ENCODE results near the gene FAM20A. TPM values are rescaled to one million over a fixed set of nuclear protein-coding genes. Genes with fewer than 3 reads are reported as not detected.

Gene FAM20A
- total RNA-seq, 4 donors from 2014 or later, result 0.78 to 6.4 (median 4.7) TPM

DNA sequence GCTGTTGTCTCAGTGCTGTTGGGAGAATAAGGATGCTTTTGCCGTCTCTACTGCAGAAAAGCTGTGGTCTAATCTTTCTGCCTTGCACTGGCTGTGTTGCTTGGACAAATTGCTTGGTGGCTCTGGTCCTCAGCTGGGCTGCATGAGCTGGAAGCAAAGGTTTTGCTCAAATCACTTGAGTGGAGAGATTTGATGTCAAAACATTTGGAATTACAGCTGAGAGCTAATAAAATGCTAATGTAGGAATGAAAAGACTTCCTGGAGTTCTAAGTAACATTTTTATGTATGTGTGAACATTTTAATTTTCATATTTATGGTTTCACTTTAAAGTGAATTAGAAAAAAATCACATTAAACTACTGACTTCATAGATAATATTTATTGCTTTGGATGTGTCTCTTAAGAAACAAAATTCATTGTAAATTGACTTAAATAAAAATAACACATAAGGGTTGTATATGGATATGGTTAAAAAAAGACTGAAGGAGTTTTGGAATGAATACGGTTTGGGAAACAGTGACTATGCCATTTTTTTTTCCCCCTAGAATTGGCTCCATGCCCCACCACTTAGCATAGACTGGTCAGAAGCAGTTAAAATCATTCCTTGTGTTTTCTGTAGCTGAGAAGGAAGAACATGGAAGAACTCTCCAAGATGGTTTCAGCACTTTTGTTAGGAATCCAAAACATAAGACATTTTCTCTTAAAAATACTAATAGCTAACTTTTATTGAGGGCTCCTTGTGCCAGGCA, 39.2 kb upstream of the FAM20A start:
- Histone ChIP-seq H3K27me3 (no peaks in the 10 kb centered on the region), H3K36me3 (no peaks in the 10 kb centered on the region), H3K27ac (no peak overlapping the region), H3K4me3 (no peak overlapping the region), H3K4me1 (no peaks in the 10 kb centered on the region), H3K9me3 (no peaks in the 10 kb centered on the region)
- WGBS, result 43% methylated on average over 2 of the region's 2 CpGs
- no peak for DNase-seq (ENCODE audit: low spot score in 2 of 2)
- TF ChIP-seq POLR2A (IDR thresholded peaks at IDR 0.05), result no peak
- TF ChIP-seq, protein P1, sequence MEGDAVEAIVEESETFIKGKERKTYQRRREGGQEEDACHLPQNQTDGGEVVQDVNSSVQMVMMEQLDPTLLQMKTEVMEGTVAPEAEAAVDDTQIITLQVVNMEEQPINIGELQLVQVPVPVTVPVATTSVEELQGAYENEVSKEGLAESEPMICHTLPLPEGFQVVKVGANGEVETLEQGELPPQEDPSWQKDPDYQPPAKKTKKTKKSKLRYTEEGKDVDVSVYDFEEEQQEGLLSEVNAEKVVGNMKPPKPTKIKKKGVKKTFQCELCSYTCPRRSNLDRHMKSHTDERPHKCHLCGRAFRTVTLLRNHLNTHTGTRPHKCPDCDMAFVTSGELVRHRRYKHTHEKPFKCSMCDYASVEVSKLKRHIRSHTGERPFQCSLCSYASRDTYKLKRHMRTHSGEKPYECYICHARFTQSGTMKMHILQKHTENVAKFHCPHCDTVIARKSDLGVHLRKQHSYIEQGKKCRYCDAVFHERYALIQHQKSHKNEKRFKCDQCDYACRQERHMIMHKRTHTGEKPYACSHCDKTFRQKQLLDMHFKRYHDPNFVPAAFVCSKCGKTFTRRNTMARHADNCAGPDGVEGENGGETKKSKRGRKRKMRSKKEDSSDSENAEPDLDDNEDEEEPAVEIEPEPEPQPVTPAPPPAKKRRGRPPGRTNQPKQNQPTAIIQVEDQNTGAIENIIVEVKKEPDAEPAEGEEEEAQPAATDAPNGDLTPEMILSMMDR (IDR thresholded peaks at IDR 0.05), result no peak
- no peak for TF ChIP-seq EP300 (IDR thresholded peaks at IDR 0.05)
- TF ChIP-seq POLR2AphosphoS5 (IDR thresholded peaks at IDR 0.05), result no peak

DNA sequence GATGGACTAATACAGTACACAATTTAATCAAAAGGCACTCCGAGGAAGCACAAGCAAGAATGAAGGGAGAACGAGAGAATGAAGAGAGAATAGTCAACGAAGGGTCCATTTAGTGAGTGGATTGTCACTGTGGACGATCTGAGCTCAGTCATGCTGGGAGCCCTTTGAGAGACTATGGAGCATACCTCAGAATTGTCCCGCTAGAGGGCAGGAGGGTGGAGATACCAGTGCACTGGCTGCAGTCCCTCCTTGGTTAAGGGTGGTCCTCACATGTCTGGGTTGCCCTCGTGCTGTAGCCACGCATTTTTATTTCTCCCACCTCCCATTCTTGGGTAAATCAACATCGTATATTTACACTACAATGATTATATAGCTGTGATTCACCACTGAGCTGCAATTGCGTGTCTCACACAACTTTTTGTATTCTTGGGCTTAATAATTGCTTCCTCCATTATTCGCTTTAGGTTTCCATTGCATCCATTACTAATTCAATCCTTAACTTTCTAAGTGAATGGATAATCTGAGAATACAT, 33.2 kb upstream of the FAM20A start:
- TF ChIP-seq EP300 (IDR thresholded peaks at IDR 0.05), result no peak
- no peak for TF ChIP-seq POLR2AphosphoS5 (IDR thresholded peaks at IDR 0.05)
- TF ChIP-seq POLR2A (IDR thresholded peaks at IDR 0.05), result no peak
- TF ChIP-seq, protein P1 (IDR thresholded peaks at IDR 0.05), result no peak
- H3K4me1 ChIP-seq, result no peaks in the 10 kb centered on the region
- DNase-seq (ENCODE audit: low spot score in 2 of 2), result no peak
- WGBS, result 74% methylated on average over 10 of the region's 10 CpGs
- no peaks in the 10 kb centered on the region for H3K36me3 ChIP-seq
- H3K27me3 ChIP-seq, result no peaks in the 10 kb centered on the region
- no peak overlapping the region for H3K4me3 ChIP-seq
- H3K27ac ChIP-seq, result no peak overlapping the region
- H3K9me3 ChIP-seq, result no peaks in the 10 kb centered on the region

DNA sequence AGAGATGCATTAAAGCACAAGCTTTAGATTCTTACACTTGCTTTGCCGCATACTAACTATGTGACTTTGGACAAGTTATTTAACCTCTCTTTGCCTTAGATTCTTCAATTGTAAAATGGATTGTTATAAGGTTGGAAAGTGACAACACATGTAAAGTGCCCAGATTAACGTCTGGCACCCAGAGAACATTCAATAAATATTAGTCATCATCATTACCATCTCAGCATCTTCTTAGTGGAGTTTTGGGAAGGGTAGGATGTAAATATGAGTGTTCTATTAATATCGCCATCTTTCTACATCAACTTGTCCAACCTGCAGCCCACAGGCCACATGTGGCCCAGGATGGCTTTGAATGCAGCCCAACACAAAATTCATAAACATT, 27.4 kb upstream of the FAM20A start:
- Histone ChIP-seq H3K9me3 (no peaks in the 10 kb centered on the region), H3K27ac (no peak overlapping the region), H3K4me1 (peaks cover 4% of the 10 kb centered on the region), H3K27me3 (no peaks in the 10 kb centered on the region), H3K36me3 (no peaks in the 10 kb centered on the region), H3K4me3 (no peak overlapping the region)
- no peak for DNase-seq (ENCODE audit: low spot score in 2 of 2)
- 69% methylated on average over 3 of the region's 3 CpGs for WGBS
- no peak for TF ChIP-seq POLR2A (IDR thresholded peaks at IDR 0.05)
- TF ChIP-seq, protein P1 (IDR thresholded peaks at IDR 0.05), result no peak
- TF ChIP-seq EP300 (IDR thresholded peaks at IDR 0.05), result no peak
- no peak for TF ChIP-seq POLR2AphosphoS5 (IDR thresholded peaks at IDR 0.05)

DNA sequence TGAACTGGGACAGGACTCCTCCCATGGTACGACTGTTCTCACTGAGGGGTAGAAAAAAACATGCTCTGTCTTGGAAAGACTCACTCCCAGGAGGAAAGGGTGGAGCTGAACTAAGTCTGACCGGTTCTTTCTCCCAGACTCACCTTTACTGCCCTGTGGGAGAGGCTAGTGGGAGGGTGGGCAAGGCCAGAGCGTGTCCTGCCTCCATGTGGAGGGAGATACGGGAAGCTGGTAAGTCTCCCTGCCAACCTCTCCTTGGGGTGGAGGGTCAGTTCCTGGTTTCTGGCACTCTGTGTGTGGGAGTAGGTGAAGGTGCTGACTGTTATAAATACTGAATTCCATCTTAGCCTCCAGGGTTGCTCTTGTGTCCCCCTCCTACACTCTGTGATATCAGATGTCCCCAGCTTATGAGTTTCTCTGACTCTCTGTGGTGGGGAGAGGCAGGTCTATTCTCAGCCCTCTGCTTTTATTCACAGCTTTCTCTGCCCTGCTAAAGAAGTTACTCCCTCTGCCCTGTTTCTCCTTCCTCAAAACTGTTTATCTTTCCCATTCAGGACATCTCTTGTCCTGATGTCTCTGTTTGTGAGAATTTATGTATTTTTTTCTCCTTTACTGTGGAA, 26.9 kb upstream of the FAM20A start:
- Histone ChIP-seq H3K27ac (no peak overlapping the region), H3K4me3 (no peak overlapping the region), H3K27me3 (no peaks in the 10 kb centered on the region), H3K4me1 (peaks cover 4% of the 10 kb centered on the region), H3K36me3 (no peaks in the 10 kb centered on the region), H3K9me3 (no peaks in the 10 kb centered on the region)
- TF ChIP-seq POLR2AphosphoS5 (IDR thresholded peaks at IDR 0.05), result no peak
- no peak for TF ChIP-seq EP300 (IDR thresholded peaks at IDR 0.05)
- TF ChIP-seq, protein P1 (IDR thresholded peaks at IDR 0.05), result no peak
- no peak for TF ChIP-seq POLR2A (IDR thresholded peaks at IDR 0.05)
- DNase-seq (ENCODE audit: low spot score in 2 of 2), result no peak
- WGBS, result 41% methylated on average over 4 of the region's 4 CpGs

DNA sequence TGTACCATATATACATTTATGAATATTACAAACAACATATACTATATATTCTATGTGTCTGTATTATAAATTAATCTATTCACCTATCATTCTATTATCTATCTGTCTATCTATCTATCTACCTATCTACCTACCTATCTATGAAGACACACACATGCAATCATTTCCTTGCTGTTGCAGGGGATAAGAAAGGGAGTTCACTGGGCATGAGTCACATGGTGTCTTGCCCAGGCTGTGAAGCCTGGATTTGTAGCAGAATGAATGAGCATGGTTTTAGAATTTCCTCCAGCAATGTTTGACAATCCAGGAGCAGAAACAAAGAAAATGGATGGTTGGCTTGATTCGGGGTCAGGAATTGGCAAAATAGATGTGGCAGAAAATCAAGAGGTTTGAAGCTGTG, 23.2 kb upstream of the FAM20A start:
- 65% methylated on average over 1 of the region's 1 CpG for WGBS
- peaks cover 4% of the 10 kb centered on the region for H3K4me1 ChIP-seq
- no peaks in the 10 kb centered on the region for H3K9me3 ChIP-seq
- no peak for DNase-seq (ENCODE audit: low spot score in 2 of 2)
- H3K4me3 ChIP-seq, result no peak overlapping the region
- no peak overlapping the region for H3K27ac ChIP-seq
- no peaks in the 10 kb centered on the region for H3K27me3 ChIP-seq
- TF ChIP-seq, protein P1 (IDR thresholded peaks at IDR 0.05), result no peak
- TF ChIP-seq EP300 (IDR thresholded peaks at IDR 0.05) (no peak), POLR2AphosphoS5 (IDR thresholded peaks at IDR 0.05) (no peak), POLR2A (IDR thresholded peaks at IDR 0.05) (no peak)
- no peaks in the 10 kb centered on the region for H3K36me3 ChIP-seq
